NCI-H82 treated with DMSO at 0.1 percent for 48 hours (cell line): ENCODE data around the gene RELT.

Experiments
- DNase-seq: peaks from one replicate; lab custom pipeline; 2025; ENCODE audit not compliant: unreplicated experiment; lab: John Stamatoyannopoulos, UW

Gene RELT

GRCh38 chr11:73347067-73347466 lies 29.1 kb upstream of the RELT start:
- no peak for DNase-seq

- DNase-seq: no peak
Observed at GRCh38 chr11:73348838-73349237, 27.4 kb upstream of the RELT start.

- no peak for DNase-seq
Observed at GRCh38 chr11:73349633-73350032, 26.6 kb upstream of the RELT start.

GRCh38 chr11:73350908-73351636 lies 25.1 kb upstream of the RELT start:
- DNase-seq: peak; percentile 13

GRCh38 chr11:73353422-73353821 lies 22.8 kb upstream of the RELT start:
- no peak for DNase-seq

- DNase-seq: no peak
Observed at GRCh38 chr11:73355109-73355508, 21.1 kb upstream of the RELT start.

- no peak for DNase-seq
Observed at GRCh38 chr11:73356979-73357860, 19.0 kb upstream of the RELT start.

- DNase-seq: no peak
Observed at GRCh38 chr11:73358071-73358470, 18.1 kb upstream of the RELT start.

- DNase-seq: no peak
Observed at GRCh38 chr11:73359341-73359740, 16.9 kb upstream of the RELT start.

- DNase-seq: no peak
Observed at GRCh38 chr11:73359930-73360742, 16.1 kb upstream of the RELT start.

- no peak for DNase-seq
Observed at GRCh38 chr11:73360743-73361369, 15.3 kb upstream of the RELT start.

- DNase-seq: no peak
Observed at GRCh38 chr11:73361953-73362776, 14.0 kb upstream of the RELT start.

GRCh38 chr11:73363147-73363546 lies 13.1 kb upstream of the RELT start:
- no peak for DNase-seq

- DNase-seq: no peak
Observed at GRCh38 chr11:73365352-73366264, 10.6 kb upstream of the RELT start.

- DNase-seq: no peak
Observed at GRCh38 chr11:73366265-73366610, 10.0 kb upstream of the RELT start.

- no peak for DNase-seq
Observed at GRCh38 chr11:73366953-73367352, 9.2 kb upstream of the RELT start.

GRCh38 chr11:73367482-73368024 lies 8.6 kb upstream of the RELT start:
- no peak for DNase-seq

- no peak for DNase-seq
Observed at GRCh38 chr11:73372375-73372993, 3.7 kb upstream of the RELT start.
